DMS 273 (cell line): ENCODE data around the gene UGT1A8.
"Not testable (repeated sequence)": the region's sequence is repeated elsewhere in the genome, so short reads cannot be mapped to it uniquely, and the experiment has no call there.

Experiments
- DNase-seq: peaks from one replicate; lab custom pipeline; 2025; ENCODE audit not compliant: unreplicated experiment; lab: John Stamatoyannopoulos, UW

Gene UGT1A8

DNA sequence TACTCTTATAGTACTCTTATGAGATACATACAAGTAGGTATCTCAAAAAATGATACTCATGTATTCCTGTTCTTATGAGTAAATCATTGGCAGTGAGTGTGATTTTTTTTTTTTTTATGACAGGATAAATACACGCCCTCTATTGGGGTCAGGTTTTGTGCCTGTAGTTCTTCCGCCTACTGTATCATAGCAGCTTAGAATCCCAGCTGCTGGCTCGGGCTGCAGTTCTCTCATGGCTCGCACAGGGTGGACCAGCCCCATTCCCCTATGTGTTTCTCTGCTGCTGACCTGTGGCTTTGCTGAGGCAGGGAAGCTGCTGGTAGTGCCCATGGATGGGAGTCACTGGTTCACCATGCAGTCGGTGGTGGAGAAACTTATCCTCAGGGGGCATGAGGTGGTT, at the start of gene UGT1A8:
Gene UGT1A8 (plus strand): TSS at position 158 of the 400 bp plus-strand sequence. CDS start 75 bp downstream, at position 233.
- DNase-seq = not testable (repeated sequence)

- DNase-seq = no peak
Observed at GRCh38 chr2:233571001-233571400, 46.4 kb upstream of the UGT1A8 start.

- DNase-seq = no peak
Observed at GRCh38 chr2:233571462-233571861, 46.0 kb upstream of the UGT1A8 start.

DNA sequence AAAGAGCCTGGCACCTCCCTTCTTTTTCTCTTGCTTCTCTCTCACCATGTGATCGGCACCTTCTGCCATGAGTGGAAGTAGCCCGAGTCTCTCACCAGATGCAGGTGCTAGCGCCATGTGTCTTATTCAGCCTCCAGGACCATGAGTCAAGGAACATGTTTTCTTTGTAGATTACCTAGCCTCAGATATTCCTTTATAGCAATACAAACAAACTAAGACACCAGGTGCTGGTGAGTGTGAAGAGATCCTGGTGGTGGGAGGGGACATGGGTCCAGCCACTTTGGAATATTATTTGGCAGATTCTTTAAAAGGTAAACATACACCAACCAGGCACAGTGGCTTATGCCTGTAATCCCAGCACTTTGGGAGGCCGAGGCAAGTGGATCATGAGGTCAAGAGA, 45.0 kb upstream of the UGT1A8 start:
- peak; percentile 12 for DNase-seq

- DNase-seq = not testable (repeated sequence)
Observed at GRCh38 chr2:233577341-233577740, 40.1 kb upstream of the UGT1A8 start.

GRCh38 chr2:233583217-233583965, 34.0 kb upstream of the UGT1A8 start:
- DNase-seq = not testable (repeated sequence)

DNA sequence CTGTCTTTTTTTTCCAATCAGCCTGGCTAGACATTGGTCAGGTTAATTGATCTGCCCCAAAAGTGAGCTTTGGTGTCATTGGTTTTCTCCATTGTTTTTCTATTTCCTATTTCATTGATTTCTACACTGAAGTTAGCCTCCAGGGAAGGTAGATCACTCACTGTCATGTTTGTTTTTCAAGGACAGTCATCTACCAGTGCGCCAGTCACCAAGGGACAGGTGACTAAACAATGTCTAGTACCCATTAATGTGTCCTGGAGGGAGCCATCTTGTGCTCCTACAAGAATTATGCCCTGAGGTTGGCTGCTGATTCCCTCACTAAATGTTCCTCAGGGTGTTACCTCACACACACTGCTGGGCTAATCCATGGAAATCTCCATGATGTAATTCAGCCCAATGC, 33.2 kb upstream of the UGT1A8 start:
- no peak for DNase-seq

GRCh38 chr2:233588400-233588799, 29.0 kb upstream of the UGT1A8 start:
- no peak for DNase-seq

DNA sequence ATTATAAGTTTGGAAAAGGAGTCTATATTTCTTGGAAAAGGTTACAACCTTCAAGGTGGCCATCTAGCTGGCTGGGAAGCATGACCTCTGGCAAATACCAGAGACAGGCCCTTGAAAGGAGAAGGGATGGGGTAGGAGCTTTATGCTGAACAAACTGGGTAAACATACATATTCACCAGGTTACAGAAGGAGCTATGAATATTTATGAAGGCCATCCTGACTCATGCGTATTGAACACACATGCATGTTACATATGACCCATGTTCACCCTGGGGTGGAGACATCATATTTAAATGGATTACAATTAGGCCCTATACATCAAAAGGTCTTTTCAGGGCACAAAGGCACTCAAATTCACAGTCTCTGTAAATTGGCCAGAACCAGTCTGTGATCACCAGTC, 24.7 kb upstream of the UGT1A8 start:
- not testable (repeated sequence) for DNase-seq

DNA sequence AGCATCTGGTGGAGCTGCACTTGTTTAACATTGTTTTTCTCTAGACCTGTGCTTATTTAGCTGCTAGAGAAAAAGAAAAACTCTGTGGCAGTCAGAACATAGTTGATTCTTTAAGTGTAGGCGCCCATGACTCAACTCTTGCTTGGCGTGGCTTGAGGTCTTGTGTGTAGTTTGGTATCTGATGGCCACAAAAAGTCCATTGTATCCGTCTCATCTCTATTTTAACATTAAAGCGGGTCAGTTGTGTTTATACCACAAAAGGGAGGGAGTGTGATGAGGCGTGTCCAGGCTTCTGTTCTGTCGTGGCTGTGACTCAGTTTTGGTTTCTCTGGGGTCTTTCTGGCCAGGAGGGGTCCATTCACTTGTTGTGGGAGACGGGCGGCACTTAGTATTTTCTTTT, 24.2 kb upstream of the UGT1A8 start:
- no peak for DNase-seq

DNA sequence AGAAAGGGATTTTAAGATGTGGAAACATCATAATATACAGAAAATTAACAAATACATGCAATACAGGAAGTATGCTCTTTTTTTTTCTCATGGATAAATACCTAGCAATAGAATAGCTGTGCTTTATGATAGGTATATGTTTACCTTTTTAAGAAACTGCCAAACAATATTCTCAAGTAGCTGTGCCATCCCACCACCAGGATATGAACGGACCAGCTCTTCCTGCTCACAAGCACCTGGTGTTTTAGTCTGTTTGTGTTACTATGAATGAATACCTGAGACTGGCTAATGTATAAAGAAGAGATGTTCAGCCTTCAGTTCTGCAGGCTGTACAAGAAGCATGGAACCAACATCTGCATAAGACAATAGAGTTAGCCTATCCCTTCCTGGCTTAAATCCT, 19.9 kb upstream of the UGT1A8 start:
- no peak for DNase-seq

DNA sequence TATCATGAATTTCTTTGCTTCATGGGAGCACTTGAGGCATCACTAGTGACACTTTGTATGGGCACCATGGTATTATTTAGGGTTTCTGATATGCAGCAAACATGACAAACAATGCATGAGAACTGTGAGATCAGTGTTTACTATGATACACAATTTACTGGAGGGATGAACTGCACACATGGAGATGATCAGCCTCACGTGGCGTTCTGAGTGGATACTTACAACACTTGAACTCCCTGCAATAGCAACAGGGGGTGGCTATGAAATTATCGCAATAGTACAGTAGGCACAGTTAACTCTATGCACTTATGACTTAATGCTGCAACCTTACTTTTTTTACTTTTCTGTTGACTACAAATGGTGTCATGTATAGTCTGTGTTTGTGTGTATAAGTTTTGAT, 18.5 kb upstream of the UGT1A8 start:
- no peak for DNase-seq

- DNase-seq = no peak
Observed at GRCh38 chr2:233600386-233600785, 17.0 kb upstream of the UGT1A8 start.

DNA sequence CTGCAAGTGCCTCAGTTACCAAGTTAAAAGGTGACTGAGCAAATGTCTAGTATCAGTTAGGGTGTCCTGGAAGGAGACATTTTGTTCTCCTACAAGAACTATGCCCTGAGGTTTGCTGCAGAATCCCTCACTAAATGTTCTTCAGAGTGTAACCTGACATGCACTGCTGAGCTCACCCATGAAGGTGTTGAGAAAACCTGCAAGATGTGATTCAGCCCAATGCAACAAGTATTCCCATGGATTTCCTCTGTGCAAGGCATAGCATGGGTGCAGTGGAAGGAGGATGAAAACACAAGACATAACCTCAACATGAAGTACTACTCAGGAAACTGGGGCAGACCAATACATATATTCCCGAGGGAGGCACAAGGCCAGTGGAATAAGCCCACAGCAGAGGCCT, 15.4 kb upstream of the UGT1A8 start:
- no peak for DNase-seq

- no peak for DNase-seq
Observed at GRCh38 chr2:233603520-233603919, 13.9 kb upstream of the UGT1A8 start.

- DNase-seq = no peak
Observed at GRCh38 chr2:233604826-233605225, 12.6 kb upstream of the UGT1A8 start.

- DNase-seq = no peak
Observed at GRCh38 chr2:233605680-233606079, 11.8 kb upstream of the UGT1A8 start.

GRCh38 chr2:233611284-233611683, 6.1 kb upstream of the UGT1A8 start:
- DNase-seq = no peak

- no peak for DNase-seq
Observed at GRCh38 chr2:233620204-233620603, 2.8 kb downstream of the UGT1A8 start.

DNA sequence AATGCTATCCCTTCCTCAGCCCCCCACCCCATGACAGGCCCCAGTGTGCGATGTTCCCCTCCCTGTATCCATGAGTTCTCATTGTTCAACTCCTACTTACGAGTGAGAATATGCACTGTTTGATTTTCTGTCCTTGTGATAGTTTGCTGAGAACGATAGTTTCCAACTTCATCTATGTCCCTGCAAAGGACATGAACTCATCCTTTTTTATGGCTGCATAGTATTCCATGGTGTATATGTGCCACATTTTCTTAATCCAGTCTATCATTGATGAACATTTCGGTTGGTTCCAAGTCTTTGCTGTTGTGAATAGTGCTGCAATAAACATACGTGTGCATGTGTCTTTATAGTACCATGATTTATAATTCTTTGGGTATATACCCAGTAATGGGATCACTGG, 4.4 kb downstream of the UGT1A8 start:
- not testable (repeated sequence) for DNase-seq

GRCh38 chr2:233627331-233628025, 10.0 kb downstream of the UGT1A8 start:
- no peak for DNase-seq

- DNase-seq = not testable (repeated sequence)
Observed at GRCh38 chr2:233636306-233636705, 18.9 kb downstream of the UGT1A8 start, which contains the start of gene UGT1A10. UGT1A10 (plus strand) TSS chr2:233636448; CDS start chr2:233636523, 75 bp downstream.
